CD4-positive, alpha-beta T cell treated with Interleukin-17A for 1 hour (primary cell): ENCODE results near the gene PELI2.

Experiments
- DNase-seq: peaks from one replicate; pipeline ENCODE4 v3.0.0-alpha.2; 2020

The PELI2 gene

GRCh38 chr14:56262530-56262929 is 144.3 kb downstream of the PELI2 start:
- DNase-seq = no peak

GRCh38 chr14:56268039-56268438 is 149.8 kb downstream of the PELI2 start:
- no peak for DNase-seq

GRCh38 chr14:56268673-56269072 is 150.5 kb downstream of the PELI2 start:
- no peak for DNase-seq

GRCh38 chr14:56270921-56271320 is 152.7 kb downstream of the PELI2 start:
- no peak for DNase-seq

GRCh38 chr14:56271970-56272369 is 153.8 kb downstream of the PELI2 start:
- no peak for DNase-seq

GRCh38 chr14:56273155-56273554 is 154.9 kb downstream of the PELI2 start:
- DNase-seq = no peak

GRCh38 chr14:56273951-56274350 is 155.7 kb downstream of the PELI2 start:
- no peak for DNase-seq

GRCh38 chr14:56274556-56274955 is 156.3 kb downstream of the PELI2 start:
- DNase-seq = no peak

- no peak for DNase-seq
These were observed 157.9 kb downstream of the PELI2 start for GRCh38 chr14:56276108-56276507.

GRCh38 chr14:56278383-56278782 is 160.2 kb downstream of the PELI2 start:
- DNase-seq = no peak

- DNase-seq = no peak
These were observed 162.6 kb downstream of the PELI2 start for GRCh38 chr14:56280843-56281242.

- no peak for DNase-seq
These were observed 164.0 kb downstream of the PELI2 start for GRCh38 chr14:56282179-56282578.

GRCh38 chr14:56284641-56285040 is 166.4 kb downstream of the PELI2 start:
- DNase-seq = no peak

- DNase-seq = no peak
These were observed 170.9 kb downstream of the PELI2 start for GRCh38 chr14:56289155-56289554.

- DNase-seq = no peak
These were observed 172.0 kb downstream of the PELI2 start for GRCh38 chr14:56290195-56290594.

- no peak for DNase-seq
These were observed 174.8 kb downstream of the PELI2 start for GRCh38 chr14:56292970-56293369.

GRCh38 chr14:56293506-56293905 is 175.3 kb downstream of the PELI2 start:
- no peak for DNase-seq

GRCh38 chr14:56294128-56294527 is 175.9 kb downstream of the PELI2 start:
- DNase-seq = no peak

GRCh38 chr14:56295743-56296142 is 177.5 kb downstream of the PELI2 start:
- DNase-seq = no peak

- DNase-seq = no peak
These were observed 179.2 kb downstream of the PELI2 start for GRCh38 chr14:56297449-56297848.

- DNase-seq = no peak
These were observed 181.2 kb downstream of the PELI2 start for GRCh38 chr14:56299306-56299984.

- DNase-seq = no peak
These were observed 182.3 kb downstream of the PELI2 start for GRCh38 chr14:56300495-56300894.

- DNase-seq = no peak
These were observed 186.2 kb downstream of the PELI2 start for GRCh38 chr14:56304456-56304855.

GRCh38 chr14:56309198-56309597 is 191.0 kb downstream of the PELI2 start:
- no peak for DNase-seq

- DNase-seq = no peak
These were observed 192.4 kb downstream of the PELI2 start for GRCh38 chr14:56310643-56311042.
